Endothelial cell of umbilical vein (primary cell): Measurements from ENCODE around the gene ARHGDIA. TPM values are rescaled to one million over a fixed set of nuclear protein-coding genes. Genes with fewer than 3 reads are reported as not detected.

Experiments
- BruUV-seq: library from RNA; stranded (reverse); fragments of 400-500 nt; replicated peaks from 2 replicates; lab custom pipeline; 2021; lab: Mats Ljungman, UMichigan
- CTCF ChIA-PET: fragments of 300-600, 350-600 bp; sonication (Branson Sonifier 250); formaldehyde crosslinking; loops from one replicate; lab custom pipeline; 2021; ENCODE audit warnings: antibody characterized with exemption, inconsistent platforms; lab: Charles Lee
- POLR2A ChIA-PET: fragments of 300-600, 350-600 bp; sonication (Branson Sonifier 250); formaldehyde crosslinking; loops from one replicate; lab custom pipeline; 2021; ENCODE audit warnings: antibody characterized with exemption, inconsistent platforms; lab: Charles Lee
- DNase-seq: peaks from one replicate; pipeline ENCODE4 v3.0.0-alpha.2; 2011; ENCODE audit warnings: low read depth, low spot score
- FAIRE-seq: peaks from 2 replicates; lab custom pipeline; 2011; peaks lifted over from hg19 to GRCh38; lab: Jason Lieb, UNC
- H2AFZ ChIP-seq: 2 replicates; pipeline ENCODE4 v1.6.0; 2012; ENCODE audit warnings: low read depth, low read length, control low read depth, inconsistent platforms
- H3K27ac ChIP-seq: 2 replicates; pipeline ENCODE4 v1.5.1; 2011; ENCODE audit warnings: low read depth, mild to moderate bottlenecking, control low read depth, low read length, moderate library complexity; ENCODE audit not compliant: insufficient read depth
- H3K27me3 ChIP-seq, 2 experiments: 2 replicates each; pipeline versions ENCODE4 v1.6.0 to v1.6.1; 2011; ENCODE audit warnings: low read length in 2 of 2, mixed read lengths in 1 of 2; ENCODE audit not compliant: control insufficient read depth in 2 of 2, insufficient read depth in 2 of 2
- H3K36me3 ChIP-seq, 2 experiments: 2 replicates in 1 of 2; 3 replicates in 1 of 2; pipeline ENCODE4 v1.5.1; 2011; ENCODE audit warnings: low read length in 2 of 2, mild to moderate bottlenecking in 1 of 2, moderate library complexity in 1 of 2; ENCODE audit not compliant: control insufficient read depth in 2 of 2, insufficient read depth in 2 of 2; ENCODE audit errors: extremely low read depth in 1 of 2
- H3K4me1 ChIP-seq: 3 replicates; pipeline ENCODE4 v1.5.1; 2011; ENCODE audit warnings: mild to moderate bottlenecking, low read length; ENCODE audit not compliant: control insufficient read depth, insufficient read depth; ENCODE audit errors: extremely low read depth
- H3K4me2 ChIP-seq: 2 replicates; pipeline ENCODE4 v1.6.1; 2011; ENCODE audit warnings: low read length, control low read depth, mixed read lengths; ENCODE audit not compliant: insufficient read depth
- H3K4me3 ChIP-seq, 3 experiments: fragments of 200-600 bp in 1 of 3; sonication (generic), shearing (Covaris generic) in 1 of 3; replicated peaks in 1 of 3; 2 replicates each; pipeline ENCODE4 v1.5.1; 2011 to 2016; ENCODE audit warnings: control low read depth in 3 of 3, low read length in 3 of 3, mild to moderate bottlenecking in 2 of 3, inconsistent platforms in 1 of 3, low read depth in 1 of 3, moderate library complexity in 1 of 3; ENCODE audit not compliant: insufficient read depth in 1 of 3
- H3K79me2 ChIP-seq: 2 replicates; pipeline ENCODE4 v1.6.0; 2012; ENCODE audit warnings: low read length, inconsistent platforms; ENCODE audit not compliant: control insufficient read depth, insufficient read depth
- H3K9ac ChIP-seq: replicated peaks from 2 replicates; pipeline ENCODE3; 2011; ENCODE audit warnings: low read length, control low read depth; ENCODE audit not compliant: insufficient read depth; ENCODE audit errors: extremely low read depth
- H3K9me1 ChIP-seq: replicated peaks from 3 replicates; pipeline ENCODE4 v1.6.0; 2011; ENCODE audit warnings: mild to moderate bottlenecking, low read length; ENCODE audit not compliant: control insufficient read depth, insufficient read depth; ENCODE audit errors: extremely low read depth
- H3K9me3 ChIP-seq: replicated peaks from 2 replicates; pipeline ENCODE4 v1.5.1; 2012; ENCODE audit warnings: low read length, inconsistent platforms; ENCODE audit not compliant: control insufficient read depth, insufficient read depth
- H4K20me1 ChIP-seq: replicated peaks from 2 replicates; pipeline ENCODE3; 2011; ENCODE audit warnings: mild to moderate bottlenecking, low read length; ENCODE audit not compliant: control insufficient read depth, insufficient read depth; ENCODE audit errors: extremely low read depth
- CTCF ChIP-seq, 2 donors: IDR thresholded peaks; 1 replicate in 1 of 2; 2 replicates in 1 of 2; pipeline ENCODE4 v1.5.1; 2011; ENCODE audit warnings: low read length in 2 of 2, mild to moderate bottlenecking in 2 of 2, moderate library complexity in 2 of 2, control low read depth in 1 of 2, inconsistent platforms in 1 of 2, low read depth in 1 of 2; ENCODE audit not compliant: insufficient read depth in 1 of 2; ENCODE audit errors: extremely low read depth in 1 of 2
- EZH2 ChIP-seq: IDR thresholded peaks from 2 replicates; pipeline ENCODE4 v1.6.1; 2012; ENCODE audit warnings: borderline replicate concordance, low read depth, mild to moderate bottlenecking, moderate library complexity, low read length, inconsistent platforms; ENCODE audit not compliant: severe bottlenecking
- FOS ChIP-seq: IDR thresholded peaks from 2 replicates; pipeline ENCODE4 v1.6.1; 2011; ENCODE audit warnings: mild to moderate bottlenecking, low read length, moderate library complexity, borderline replicate concordance; ENCODE audit not compliant: insufficient read depth
- GATA2 ChIP-seq: IDR thresholded peaks from 2 replicates; pipeline ENCODE4 v1.7.0; 2011; ENCODE audit warnings: low read depth, mild to moderate bottlenecking, moderate library complexity, mixed read lengths, low read length; ENCODE audit not compliant: insufficient read length, insufficient read depth
- JUN ChIP-seq: IDR thresholded peaks from 2 replicates; pipeline ENCODE4 v1.6.1; 2011; ENCODE audit warnings: borderline replicate concordance, low read depth; ENCODE audit not compliant: insufficient read length, insufficient read depth
- MAX ChIP-seq: IDR thresholded peaks from 2 replicates; pipeline ENCODE4 v1.6.1; 2011; ENCODE audit not compliant: insufficient read depth, insufficient read length
- MYC ChIP-seq: IDR thresholded peaks from one replicate; pipeline ENCODE4 v1.6.1; 2011; ENCODE audit warnings: mild to moderate bottlenecking, low read depth, low read length
- POLR2A ChIP-seq: IDR thresholded peaks from 2 replicates; pipeline ENCODE4 v1.6.1; 2012; ENCODE audit warnings: low read depth, mild to moderate bottlenecking, control low read depth, low read length
- POLR2AphosphoS5 ChIP-seq: IDR thresholded peaks from 2 replicates; pipeline ENCODE4 v1.6.1; 2012; ENCODE audit warnings: low read depth, mild to moderate bottlenecking, control low read depth, low read length, moderate library complexity; ENCODE audit not compliant: insufficient read depth
- dilution Hi-C: fragments of 300-500 bp; cut with MboI; formaldehyde crosslinking; loops from one replicate; pipeline ENCODE4 v1.15.0; 2019; ENCODE audit warnings: low sequenced_read_pairs; ENCODE audit not compliant: extremely low pct_ligation_motif_present
- intact Hi-C: fragments of 100-400 bp; cut with micrococcal nuclease; formaldehyde crosslinking; loops from one replicate; pipeline ENCODE4 v1.10.0; 2022
- polyA plus RNA-seq, 4 experiments: library from polyadenylated mRNA; depleted of rRNA in 3 of 4; stranded (reverse) in 3 of 4; unstranded in 1 of 4; fragments of >200 nt; gene quantifications; 2 replicates each; pipeline versions ENCODE4 v1.2.1 to v1.2.3, GENCODE V29; 2011 to 2012; ENCODE audit warnings: missing spikeins in 1 of 4
- total RNA-seq: library from RNA; stranded (reverse); gene quantifications from 2 replicates; pipeline ENCODE4 v1.2.3, GENCODE V29; 2021

The ARHGDIA gene
- total and polyA plus RNA-seq, 2 donors (not counting 3 experiments of a cell fraction or from before 2014, with no cell fraction given): 358 to 645 TPM

GRCh38 chr17:81865358-81865732, 5.8 kb downstream of the ARHGDIA start:
- TF ChIP-seq POLR2A (no peak), MYC (no peak), POLR2AphosphoS5 (no peak), EZH2 (no peak), JUN (no peak), CTCF (IDR thresholded peaks at IDR 0.05; ENCODE audit: extremely low read depth in 1 of 2, insufficient read depth in 1 of 2, low read depth in 1 of 2, low read length in 2 of 2) (no peak), MAX (no peak), GATA2 (no peak), FOS (no peak)
- dilution Hi-C loops (no loop called here), intact Hi-C loops (no loop called here)
- Histone ChIP-seq H3K9me1 (no peaks in the 10 kb centered on the region), H3K4me1 (peaks cover 17% of the 10 kb centered on the region), H3K27me3 (no peaks in the 10 kb centered on the region), H3K27ac (no peak overlapping the region), H3K79me2 (peaks cover 22% of the 10 kb centered on the region), H3K9me3 (no peaks in the 10 kb centered on the region), H3K4me2 (no peak overlapping the region), H4K20me1 (no peaks in the 10 kb centered on the region), H2AFZ (no peak overlapping the region), H3K36me3 (peaks cover 6 to 19% of the 10 kb centered on the region in 2 experiments), H3K9ac (no peak overlapping the region), H3K4me3 (no peak overlapping the region)
- DNase-seq (no peak), FAIRE-seq (no peak)
- CTCF ChIA-PET: interaction anchor here (0.7 kb wide), 1 partner anchor 11 kb away, joined by 3 read pairs; no protein-coding TSS in a partner anchor
- BruUV-seq: no TSS peak
- POLR2A ChIA-PET: no interaction called here
